Liver (tissue), 9 donors: ENCODE data around the gene CTU2. TPM values are rescaled to one million over a fixed set of nuclear protein-coding genes. Genes with fewer than 3 reads are reported as not detected.

Experiments
- DNase-seq: peaks from one replicate; pipeline ENCODE4 v3.0.0-alpha.2; 2017; ENCODE audit warnings: low spot score
- H3K27ac ChIP-seq, 2 donors: one replicate each; pipeline ENCODE4 v1.7.0; 2013; ENCODE audit warnings: inconsistent platforms in 2 of 2, low read length in 2 of 2, control low read depth in 1 of 2, low read depth in 1 of 2, mild to moderate bottlenecking in 1 of 2
- H3K27me3 ChIP-seq, 4 donors: one replicate each; pipeline versions ENCODE4 v1.6.1 to v1.7.0; 2013; ENCODE audit warnings: low read length in 3 of 4, inconsistent platforms in 1 of 4, mild to moderate bottlenecking in 1 of 4, moderate library complexity in 1 of 4; ENCODE audit not compliant: control insufficient read depth in 4 of 4, insufficient read depth in 4 of 4
- H3K36me3 ChIP-seq, 4 donors: one replicate each; pipeline versions ENCODE4 v1.6.1 to v1.7.0; 2013; ENCODE audit warnings: low read length in 3 of 4, mild to moderate bottlenecking in 3 of 4, low read depth in 1 of 4, moderate library complexity in 1 of 4; ENCODE audit not compliant: control insufficient read depth in 4 of 4, insufficient read depth in 3 of 4
- H3K4me1 ChIP-seq, 4 donors: one replicate each; pipeline versions ENCODE4 v1.6.1 to v1.7.0; 2013; ENCODE audit warnings: low read length in 3 of 4, mild to moderate bottlenecking in 3 of 4, moderate library complexity in 1 of 4; ENCODE audit not compliant: control insufficient read depth in 4 of 4, insufficient read depth in 4 of 4
- H3K4me3 ChIP-seq, 3 donors: one replicate each; pipeline versions ENCODE4 v1.6.1 to v1.7.0; 2013; ENCODE audit warnings: low read length in 3 of 3, control low read depth in 1 of 3, low read depth in 1 of 3, mild to moderate bottlenecking in 1 of 3
- H3K9ac ChIP-seq, 2 donors: one replicate each; pipeline ENCODE4 v1.7.0; 2013; ENCODE audit warnings: low read length in 2 of 2, mild to moderate bottlenecking in 2 of 2, moderate library complexity in 2 of 2, control low read depth in 1 of 2, low read depth in 1 of 2
- H3K9me3 ChIP-seq, 4 donors: one replicate each; pipeline versions ENCODE4 v1.6.1 to v1.7.0; 2013; ENCODE audit warnings: low read length in 3 of 4; ENCODE audit not compliant: control insufficient read depth in 4 of 4
- ATF3 ChIP-seq: IDR thresholded peaks from 2 replicates; pipeline ENCODE4 v1.6.1; 2016; ENCODE audit warnings: antibody characterized with exemption
- CTCF ChIP-seq: fragments of 150-350 bp; IDR thresholded peaks from 2 replicates; pipeline ENCODE4 v1.5.1; 2017; ENCODE audit warnings: improper control_type of control experiment, low read depth, low read length; ENCODE audit not compliant: missing input control
- EGR1 ChIP-seq, 2 donors: IDR thresholded peaks; 2 replicates each; pipeline ENCODE4 v1.6.1; 2016 to 2018; ENCODE audit warnings: antibody characterized with exemption in 2 of 2, low read depth in 2 of 2
- FOXA1 ChIP-seq: IDR thresholded peaks from 2 replicates; pipeline ENCODE4 v1.6.1; 2016; ENCODE audit warnings: antibody characterized with exemption
- FOXA2 ChIP-seq: IDR thresholded peaks from 2 replicates; pipeline ENCODE4 v1.6.1; 2016; ENCODE audit warnings: antibody characterized with exemption
- GABPA ChIP-seq, 2 donors: IDR thresholded peaks in 1 of 2; conservative IDR thresholded peaks in 1 of 2; 2 replicates each; pipeline ENCODE4 v1.6.1; 2016; ENCODE audit warnings: antibody characterized with exemption in 2 of 2, mild to moderate bottlenecking in 1 of 2, moderate library complexity in 1 of 2
- HNF4G ChIP-seq: IDR thresholded peaks from 2 replicates; pipeline ENCODE4 v1.6.1; 2016; ENCODE audit warnings: antibody characterized with exemption
- JUND ChIP-seq, 2 donors: IDR thresholded peaks; 2 replicates each; pipeline ENCODE4 v1.6.1; 2016; ENCODE audit warnings: antibody characterized with exemption in 2 of 2
- MAX ChIP-seq: IDR thresholded peaks from 2 replicates; pipeline ENCODE4 v1.6.1; 2016; ENCODE audit warnings: antibody characterized with exemption
- NR2F2 ChIP-seq: IDR thresholded peaks from 2 replicates; pipeline ENCODE4 v1.6.1; 2016; ENCODE audit warnings: antibody characterized with exemption
- RAD21 ChIP-seq, 2 donors: IDR thresholded peaks; 2 replicates each; pipeline ENCODE4 v1.6.1; 2016; ENCODE audit warnings: antibody characterized with exemption in 2 of 2, mild to moderate bottlenecking in 2 of 2
- REST ChIP-seq: IDR thresholded peaks from 2 replicates; pipeline ENCODE4 v1.6.1; 2016; ENCODE audit warnings: antibody characterized with exemption, mild to moderate bottlenecking
- RXRA ChIP-seq, 2 donors: IDR thresholded peaks; 2 replicates each; pipeline ENCODE4 v1.6.1; 2017 to 2018; ENCODE audit warnings: antibody characterized with exemption in 2 of 2, mild to moderate bottlenecking in 1 of 2
- SP1 ChIP-seq: IDR thresholded peaks from 2 replicates; pipeline ENCODE4 v1.6.1; 2018; ENCODE audit warnings: antibody characterized with exemption, mild to moderate bottlenecking
- TAF1 ChIP-seq: conservative IDR thresholded peaks from 2 replicates; pipeline ENCODE4 v1.6.1; 2016; ENCODE audit warnings: antibody characterized with exemption, mild to moderate bottlenecking
- ZBTB33 ChIP-seq: IDR thresholded peaks from 2 replicates; pipeline ENCODE4 v1.6.1; 2016; ENCODE audit warnings: antibody characterized with exemption
- WGBS: extraction: QIAGEN DNeasy Blood & Tissue Kit; methylation state at CpG from one replicate; pipeline ENCODE4 v1.1.7; 2013; 5-methylcytosine and 5-hydroxymethylcytosine counted together
- polyA plus RNA-seq, 2 donors: library from polyadenylated mRNA; stranded (reverse) in 1 of 2; unstranded in 1 of 2; fragments of 200-250 nt in 1 of 2; fragments of >200 nt in 1 of 2; fragmentation: Nextera tagmentation in 1 of 2; extraction: Ambion mirVana in 1 of 2; gene quantifications; one replicate each; pipeline versions ENCODE4 v1.2.1 to v1.2.3, GENCODE V29; 2013 to 2015
- total RNA-seq, 2 donors: library from RNA; depleted of rRNA; stranded (reverse); fragments of >200 nt; gene quantifications; one replicate each; pipeline ENCODE4 v1.2.3, GENCODE V29; 2014
- donor health status: healthy.
- donor health status: healthy.
- donor health status: healthy.
- donor health status: healthy.
- donor health status: healthy.

CTU2 gene
- total and polyA plus RNA-seq, 4 donors, result 7.0 to 8.5 (median 7.4) TPM

- Histone ChIP-seq H3K27ac (no peak overlapping the region), H3K4me1 (peaks cover 7 to 27% (median 19%) of the 10 kb centered on the region in 4 donors)
- TF ChIP-seq FOXA1 (no peak), HNF4G (no peak), MAX (no peak), TAF1 (no peak), GABPA (IDR thresholded peaks at IDR 0.05 in 1 of 2, conservative IDR thresholded peaks at IDR 0.05 in 1 of 2) (no peak), ZBTB33 (no peak), REST (no peak), CTCF (no peak), RAD21 (IDR thresholded peaks at IDR 0.05) (no peak)
Observed at GRCh38 chr16:88688013-88688778, 18.1 kb upstream of the CTU2 start.

GRCh38 chr16:88690341-88691128 is 15.8 kb upstream of the CTU2 start:
- Histone ChIP-seq H3K36me3 (no peaks in the 10 kb centered on the region), H3K27ac (no peak overlapping the region), H3K9me3 (no peaks in the 10 kb centered on the region), H3K27me3 (no peaks in the 10 kb centered on the region), H3K4me1 (peaks cover 4 to 24% (median 14%) of the 10 kb centered on the region in 4 donors), H3K4me3 (no peak overlapping the region), H3K9ac (no peak overlapping the region)
- WGBS, result 87% methylated on average over 21 of the region's 21 CpGs
- DNase-seq, result no peak
- TF ChIP-seq RXRA (IDR thresholded peaks at IDR 0.05), result no peak
- TF ChIP-seq ATF3, result no peak
- no peak for TF ChIP-seq MAX
- TF ChIP-seq HNF4G, result no peak
- TF ChIP-seq NR2F2, result no peak
- TF ChIP-seq JUND (IDR thresholded peaks at IDR 0.05), result no peak
- no peak for TF ChIP-seq FOXA1
- no peak for TF ChIP-seq REST
- TF ChIP-seq TAF1, result no peak
- no peak for TF ChIP-seq SP1
- TF ChIP-seq GABPA (IDR thresholded peaks at IDR 0.05 in 1 of 2, conservative IDR thresholded peaks at IDR 0.05 in 1 of 2), result no peak
- no peak for TF ChIP-seq EGR1 (IDR thresholded peaks at IDR 0.05; ENCODE audit: low read depth in 2 of 2)
- TF ChIP-seq FOXA2, result no peak

More at GRCh38 chr16:88688013-88688778, 18.1 kb upstream of the CTU2 start:
- Histone ChIP-seq H3K27me3 (no peaks in the 10 kb centered on the region), H3K36me3 (no peaks in the 10 kb centered on the region), H3K9me3 (no peaks in the 10 kb centered on the region), H3K9ac (no peak overlapping the region), H3K4me3 (no peak overlapping the region)
- 36% methylated on average over 28 of the region's 28 CpGs for WGBS
- DNase-seq, result peak; percentile 74
